NK-92 (cell line): Measurements from ENCODE around the gene MT1X.

Experiments used
- DNase-seq: peaks from one replicate; lab custom pipeline; 2025; ENCODE audit not compliant: unreplicated experiment; lab: John Stamatoyannopoulos, UW

Gene MT1X

GRCh38 chr16:56677474-56677873 lies 4.8 kb upstream of the MT1X start:
- DNase-seq, result no peak

GRCh38 chr16:56679078-56679730 lies 3.1 kb upstream of the MT1X start:
- no peak for DNase-seq

GRCh38 chr16:56679818-56680217 lies 2.5 kb upstream of the MT1X start:
- no peak for DNase-seq

GRCh38 chr16:56682703-56683397 lies 580 bp downstream of the MT1X start:
- no peak for DNase-seq

GRCh38 chr16:56683424-56684172 lies 1.3 kb downstream of the MT1X start:
- DNase-seq, result no peak

- no peak for DNase-seq
These were observed 2.1 kb downstream of the MT1X start for GRCh38 chr16:56684256-56684925.

GRCh38 chr16:56684926-56685590 lies 2.8 kb downstream of the MT1X start:
- DNase-seq, result no peak

GRCh38 chr16:56686758-56687157 lies 4.5 kb downstream of the MT1X start:
- no peak for DNase-seq

GRCh38 chr16:56688762-56689161 lies 6.5 kb downstream of the MT1X start:
- DNase-seq, result no peak

GRCh38 chr16:56689171-56689570 lies 6.9 kb downstream of the MT1X start:
- no peak for DNase-seq

GRCh38 chr16:56690420-56691122 lies 8.3 kb downstream of the MT1X start:
- DNase-seq, result no peak

- DNase-seq, result no peak
These were observed 9.6 kb downstream of the MT1X start for GRCh38 chr16:56691885-56692284.

- DNase-seq, result no peak
These were observed 13.0 kb downstream of the MT1X start for GRCh38 chr16:56695246-56695645.

GRCh38 chr16:56697456-56698155 lies 15.3 kb downstream of the MT1X start:
- DNase-seq, result no peak

- DNase-seq, result no peak
These were observed 17.9 kb downstream of the MT1X start for GRCh38 chr16:56700195-56700594.

- no peak for DNase-seq
These were observed 18.4 kb downstream of the MT1X start for GRCh38 chr16:56700631-56701030.

- no peak for DNase-seq
These were observed 19.3 kb downstream of the MT1X start for GRCh38 chr16:56701534-56701933.

GRCh38 chr16:56702836-56703235 lies 20.6 kb downstream of the MT1X start:
- DNase-seq, result no peak

- DNase-seq, result no peak
These were observed 26.5 kb downstream of the MT1X start for GRCh38 chr16:56708525-56709442.
